ENCODE data around the gene NUTM2G.
"Not testable (repeated sequence)": the region's sequence is repeated elsewhere in the genome, so short reads cannot be mapped to it uniquely, and the experiment has no call there.

Gene NUTM2G

GRCh38 chr9:96928543-96928942, at the start of gene NUTM2G:
Gene NUTM2G, plus strand, starts transcription at chr9:96928843. Its CDS starts 182 bp downstream, at chr9:96929025.
- H3K4me1 ChIP-seq (ENCODE audit: insufficient read depth, low read length), result not testable (repeated sequence)

GRCh38 chr9:96883922-96884321, 44.7 kb upstream of the NUTM2G start:
- Histone ChIP-seq H3K4me1 (ENCODE audit: insufficient read depth, low read length) (peaks cover 9% of the 10 kb centered on the region), H3K4me3 (ENCODE audit: low read length) (no peak overlapping the region), H2AFZ (ENCODE audit: low read depth, low read length) (no peak overlapping the region), H3K9me3 (ENCODE audit: low read length) (peaks cover 2% of the 10 kb centered on the region), H3K36me3 (ENCODE audit: insufficient read depth, low read length) (no peaks in the 10 kb centered on the region), H3K27me3 (ENCODE audit: insufficient read depth, low read length) (no peaks in the 10 kb centered on the region)

More at GRCh38 chr9:96928543-96928942, at the start of gene NUTM2G:
- not testable (repeated sequence) for H3K36me3 ChIP-seq (ENCODE audit: insufficient read depth, low read length); H3K9me3 ChIP-seq (ENCODE audit: low read length); H3K4me3 ChIP-seq (ENCODE audit: low read length); H3K27me3 ChIP-seq (ENCODE audit: insufficient read depth, low read length); H2AFZ ChIP-seq (ENCODE audit: low read depth, low read length)

- no peaks in the 10 kb centered on the region for H3K27me3 ChIP-seq (ENCODE audit: insufficient read depth, low read length)
- H3K4me3 ChIP-seq (ENCODE audit: low read length), result no peak overlapping the region
- H3K36me3 ChIP-seq (ENCODE audit: insufficient read depth, low read length), result no peaks in the 10 kb centered on the region
- peaks cover 2% of the 10 kb centered on the region for H3K9me3 ChIP-seq (ENCODE audit: low read length)
- peaks cover 9% of the 10 kb centered on the region for H3K4me1 ChIP-seq (ENCODE audit: insufficient read depth, low read length)
- no peak overlapping the region for H2AFZ ChIP-seq (ENCODE audit: low read depth, low read length)
Observed at GRCh38 chr9:96884443-96884842, 44.2 kb upstream of the NUTM2G start.

- no peak overlapping the region for H2AFZ ChIP-seq (ENCODE audit: low read depth, low read length)
- H3K36me3 ChIP-seq (ENCODE audit: insufficient read depth, low read length), result peaks cover 4% of the 10 kb centered on the region
- H3K4me3 ChIP-seq (ENCODE audit: low read length), result no peak overlapping the region
- H3K27me3 ChIP-seq (ENCODE audit: insufficient read depth, low read length), result no peaks in the 10 kb centered on the region
- H3K4me1 ChIP-seq (ENCODE audit: insufficient read depth, low read length), result peaks cover 9% of the 10 kb centered on the region
- H3K9me3 ChIP-seq (ENCODE audit: low read length), result peaks cover 2% of the 10 kb centered on the region
Observed at GRCh38 chr9:96885424-96885823, 43.2 kb upstream of the NUTM2G start.

- Histone ChIP-seq H3K4me3 (ENCODE audit: low read length) (no peak overlapping the region), H3K4me1 (ENCODE audit: insufficient read depth, low read length) (peaks cover 9% of the 10 kb centered on the region), H2AFZ (ENCODE audit: low read depth, low read length) (no peak overlapping the region), H3K36me3 (ENCODE audit: insufficient read depth, low read length) (peaks cover 10% of the 10 kb centered on the region), H3K27me3 (ENCODE audit: insufficient read depth, low read length) (no peaks in the 10 kb centered on the region), H3K9me3 (ENCODE audit: low read length) (peaks cover 4% of the 10 kb centered on the region)
Observed at GRCh38 chr9:96888591-96888990, 40.1 kb upstream of the NUTM2G start.

- H3K27me3 ChIP-seq (ENCODE audit: insufficient read depth, low read length), result no peaks in the 10 kb centered on the region
- H2AFZ ChIP-seq (ENCODE audit: low read depth, low read length), result no peak overlapping the region
- H3K36me3 ChIP-seq (ENCODE audit: insufficient read depth, low read length), result peaks cover 38% of the 10 kb centered on the region
Observed at GRCh38 chr9:96892131-96892530, 36.5 kb upstream of the NUTM2G start.

GRCh38 chr9:96900010-96900409, 28.6 kb upstream of the NUTM2G start:
- not testable (repeated sequence) for H3K27me3 ChIP-seq (ENCODE audit: insufficient read depth, low read length); H3K4me1 ChIP-seq (ENCODE audit: insufficient read depth, low read length); H3K4me3 ChIP-seq (ENCODE audit: low read length); H3K9me3 ChIP-seq (ENCODE audit: low read length); H2AFZ ChIP-seq (ENCODE audit: low read depth, low read length)
- peaks cover 24% of the 10 kb centered on the region for H3K36me3 ChIP-seq (ENCODE audit: insufficient read depth, low read length)

More at GRCh38 chr9:96892131-96892530, 36.5 kb upstream of the NUTM2G start:
- H3K4me3 ChIP-seq (ENCODE audit: low read length), result no peak overlapping the region
- peaks cover 2% of the 10 kb centered on the region for H3K9me3 ChIP-seq (ENCODE audit: low read length)
- no peaks in the 10 kb centered on the region for H3K4me1 ChIP-seq (ENCODE audit: insufficient read depth, low read length)

GRCh38 chr9:96904947-96905722, 23.5 kb upstream of the NUTM2G start:
- not testable (repeated sequence) for H2AFZ ChIP-seq (ENCODE audit: low read depth, low read length); H3K4me3 ChIP-seq (ENCODE audit: low read length); H3K27me3 ChIP-seq (ENCODE audit: insufficient read depth, low read length); H3K36me3 ChIP-seq (ENCODE audit: insufficient read depth, low read length); H3K9me3 ChIP-seq (ENCODE audit: low read length); H3K4me1 ChIP-seq (ENCODE audit: insufficient read depth, low read length)

- not testable (repeated sequence) for H2AFZ ChIP-seq (ENCODE audit: low read depth, low read length); H3K4me3 ChIP-seq (ENCODE audit: low read length); H3K4me1 ChIP-seq (ENCODE audit: insufficient read depth, low read length); H3K36me3 ChIP-seq (ENCODE audit: insufficient read depth, low read length); H3K27me3 ChIP-seq (ENCODE audit: insufficient read depth, low read length); H3K9me3 ChIP-seq (ENCODE audit: low read length)
Observed at GRCh38 chr9:96908479-96908878, 20.2 kb upstream of the NUTM2G start.

- not testable (repeated sequence) for H3K4me1 ChIP-seq (ENCODE audit: insufficient read depth, low read length); H3K36me3 ChIP-seq (ENCODE audit: insufficient read depth, low read length); H2AFZ ChIP-seq (ENCODE audit: low read depth, low read length); H3K27me3 ChIP-seq (ENCODE audit: insufficient read depth, low read length); H3K4me3 ChIP-seq (ENCODE audit: low read length); H3K9me3 ChIP-seq (ENCODE audit: low read length)
Observed at GRCh38 chr9:96915539-96915938, 13.1 kb upstream of the NUTM2G start.

- H2AFZ ChIP-seq (ENCODE audit: low read depth, low read length); H3K4me3 ChIP-seq (ENCODE audit: low read length); H3K27me3 ChIP-seq (ENCODE audit: insufficient read depth, low read length); H3K36me3 ChIP-seq (ENCODE audit: insufficient read depth, low read length); H3K4me1 ChIP-seq (ENCODE audit: insufficient read depth, low read length); H3K9me3 ChIP-seq (ENCODE audit: low read length): not testable (repeated sequence)
Observed at GRCh38 chr9:96916531-96916930, 12.1 kb upstream of the NUTM2G start.

GRCh38 chr9:96918550-96918949, 10.1 kb upstream of the NUTM2G start:
- not testable (repeated sequence) for H3K4me1 ChIP-seq (ENCODE audit: insufficient read depth, low read length); H3K4me3 ChIP-seq (ENCODE audit: low read length); H3K36me3 ChIP-seq (ENCODE audit: insufficient read depth, low read length); H3K9me3 ChIP-seq (ENCODE audit: low read length); H2AFZ ChIP-seq (ENCODE audit: low read depth, low read length); H3K27me3 ChIP-seq (ENCODE audit: insufficient read depth, low read length)

- not testable (repeated sequence) for H3K4me1 ChIP-seq (ENCODE audit: insufficient read depth, low read length); H3K4me3 ChIP-seq (ENCODE audit: low read length); H3K36me3 ChIP-seq (ENCODE audit: insufficient read depth, low read length); H3K9me3 ChIP-seq (ENCODE audit: low read length); H2AFZ ChIP-seq (ENCODE audit: low read depth, low read length); H3K27me3 ChIP-seq (ENCODE audit: insufficient read depth, low read length)
Observed at GRCh38 chr9:96920803-96921202, 7.8 kb upstream of the NUTM2G start.

- not testable (repeated sequence) for H3K4me1 ChIP-seq (ENCODE audit: insufficient read depth, low read length); H3K4me3 ChIP-seq (ENCODE audit: low read length); H2AFZ ChIP-seq (ENCODE audit: low read depth, low read length); H3K27me3 ChIP-seq (ENCODE audit: insufficient read depth, low read length); H3K36me3 ChIP-seq (ENCODE audit: insufficient read depth, low read length); H3K9me3 ChIP-seq (ENCODE audit: low read length)
Observed at GRCh38 chr9:96925587-96925986, 3.1 kb upstream of the NUTM2G start.

Data from neuron (in vitro differentiated cells).